ENCODE results near the gene MARS1. TPM values are rescaled to one million over a fixed set of nuclear protein-coding genes. Genes with fewer than 3 reads are reported as not detected.
A peak's percentile ranks its signal among the peaks of the same experiment; 100 is the strongest.

MARS1 gene
- total and polyA plus RNA-seq, 2 experiments from 2014 or later = 117 to 147 TPM

- H3K4me2 ChIP-seq = peak overlapping the region; percentile 87
- H3K27me3 ChIP-seq = no peaks in the 10 kb centered on the region
- H3K36me3 ChIP-seq (replicated peaks; ENCODE audit: insufficient read depth, low read depth) = no peaks in the 10 kb centered on the region
- 30% methylated on average over 11 of the region's 11 CpGs for WGBS (ENCODE audit: low lambda C conversion rate, missing lambda C conversion rate)
- H3K4me1 ChIP-seq (ENCODE audit: insufficient read depth) = peaks cover 11% of the 10 kb centered on the region
- H4K20me1 ChIP-seq (ENCODE audit: insufficient read depth, poor library complexity, severe bottlenecking) = peaks cover 2% of the 10 kb centered on the region
- peaks cover 27% of the 10 kb centered on the region for H3K79me2 ChIP-seq
- H3K9me3 ChIP-seq (ENCODE audit: low read depth) = no peaks in the 10 kb centered on the region
- H3K27ac ChIP-seq = peak overlapping the region; percentile 42
- DNase-seq (ENCODE audit: low spot score) = no peak
- H3K4me3 ChIP-seq = peak overlapping the region; percentile 39
- peak overlapping the region; percentile 35 for H2AFZ ChIP-seq
- H3K9me2 ChIP-seq (replicated peaks; ENCODE audit: insufficient read depth) = no peaks in the 10 kb centered on the region
- no peak for TF ChIP-seq EZH2phosphoT487 (IDR thresholded peaks at IDR 0.05; ENCODE audit: low read depth, severe bottlenecking, unreplicated experiment)
- TF ChIP-seq CTCF (IDR thresholded peaks at IDR 0.05; ENCODE audit: poor library complexity) = no peak
- TF ChIP-seq EZH2 (IDR thresholded peaks at IDR 0.05; ENCODE audit: borderline replicate concordance) = no peak
Observed at GRCh38 chr12:57488402-57489156, 711 bp downstream of the MARS1 start.

- Histone ChIP-seq H3K4me1 (ENCODE audit: insufficient read depth) (peaks cover 11% of the 10 kb centered on the region), H3K9me2 (replicated peaks; ENCODE audit: insufficient read depth) (no peaks in the 10 kb centered on the region), H3K9me3 (ENCODE audit: low read depth) (no peaks in the 10 kb centered on the region), H3K27me3 (no peaks in the 10 kb centered on the region), H2AFZ (no peak overlapping the region), H4K20me1 (ENCODE audit: insufficient read depth, poor library complexity, severe bottlenecking) (peaks cover 2% of the 10 kb centered on the region), H3K4me3 (peak overlapping the region; percentile 39), H3K27ac (no peak overlapping the region), H3K79me2 (peaks cover 27% of the 10 kb centered on the region), H3K4me2 (peak overlapping the region; percentile 87), H3K36me3 (replicated peaks; ENCODE audit: insufficient read depth, low read depth) (no peaks in the 10 kb centered on the region)
- whole genome bisulfite sequencing (ENCODE audit: low lambda C conversion rate, missing lambda C conversion rate) = 91% methylated on average over 5 of the region's 5 CpGs
- DNase-seq (ENCODE audit: low spot score) = no peak
- TF ChIP-seq CTCF (IDR thresholded peaks at IDR 0.05; ENCODE audit: poor library complexity) = no peak
Observed at GRCh38 chr12:57489157-57489641, 1.3 kb downstream of the MARS1 start.

- 96% methylated on average over 4 of the region's 4 CpGs for WGBS (ENCODE audit: low lambda C conversion rate, missing lambda C conversion rate)
- Histone ChIP-seq H3K4me3 (no peak overlapping the region), H3K79me2 (peaks cover 27% of the 10 kb centered on the region), H3K9me2 (replicated peaks; ENCODE audit: insufficient read depth) (no peaks in the 10 kb centered on the region), H3K4me1 (ENCODE audit: insufficient read depth) (peaks cover 11% of the 10 kb centered on the region), H3K36me3 (replicated peaks; ENCODE audit: insufficient read depth, low read depth) (no peaks in the 10 kb centered on the region), H3K27me3 (no peaks in the 10 kb centered on the region), H2AFZ (no peak overlapping the region), H4K20me1 (ENCODE audit: insufficient read depth, poor library complexity, severe bottlenecking) (peaks cover 2% of the 10 kb centered on the region), H3K27ac (no peak overlapping the region), H3K4me2 (no peak overlapping the region), H3K9me3 (ENCODE audit: low read depth) (no peaks in the 10 kb centered on the region)
- TF ChIP-seq CTCF (IDR thresholded peaks at IDR 0.05; ENCODE audit: poor library complexity) (no peak), EZH2 (IDR thresholded peaks at IDR 0.05; ENCODE audit: borderline replicate concordance) (no peak), EZH2phosphoT487 (IDR thresholded peaks at IDR 0.05; ENCODE audit: low read depth, severe bottlenecking, unreplicated experiment) (no peak)
- no peak for DNase-seq (ENCODE audit: low spot score)
Observed at GRCh38 chr12:57490126-57490525, 2.3 kb downstream of the MARS1 start.

Measured in hepatocyte (in vitro differentiated cells).